ENCODE results near the gene THEMIS. TPM values are rescaled to one million over a fixed set of nuclear protein-coding genes. Genes with fewer than 3 reads are reported as not detected.

THEMIS gene
- total RNA-seq, 1 experiment from 2014 or later, result not detected

DNA sequence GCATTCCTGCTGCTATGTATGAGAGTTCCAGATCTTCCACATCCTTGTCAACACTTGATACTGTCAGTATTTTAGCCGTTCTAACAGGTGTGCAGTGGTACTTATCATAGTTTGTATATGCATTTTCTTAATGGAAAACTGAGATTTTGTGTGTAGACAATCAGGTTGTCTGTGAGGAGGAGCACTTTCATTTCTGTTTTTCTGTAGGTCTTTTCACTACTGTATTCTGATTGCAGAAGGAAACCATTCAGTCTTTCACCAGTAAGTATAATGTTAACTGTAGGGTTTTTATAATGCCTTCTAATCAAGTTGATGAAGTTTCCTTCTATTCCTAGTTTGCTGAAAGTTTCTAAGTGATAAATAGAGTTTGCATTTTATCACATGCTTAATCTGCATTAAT is 216.4 kb downstream of the THEMIS start:
- Histone ChIP-seq H3K27me3 (replicated peaks; ENCODE audit: insufficient read depth, low read depth, low read length, poor library complexity) (no peaks in the 10 kb centered on the region), H3K4me1 (ENCODE audit: insufficient read depth, low read length, poor library complexity, severe bottlenecking) (no peaks in the 10 kb centered on the region), H3K4me3 (ENCODE audit: low read depth, low read length, poor library complexity, severe bottlenecking) (no peak overlapping the region), H3K27ac (ENCODE audit: low read depth, low read length, poor library complexity, severe bottlenecking) (no peak overlapping the region), H3K9me3 (ENCODE audit: low read depth, low read length, poor library complexity, severe bottlenecking) (no peaks in the 10 kb centered on the region), H3K36me3 (ENCODE audit: insufficient read depth, low read length, poor library complexity, severe bottlenecking) (no peaks in the 10 kb centered on the region)
- TF ChIP-seq EZH2 (IDR thresholded peaks at IDR 0.05; ENCODE audit: borderline replicate concordance, low read depth, low read length, poor library complexity, severe bottlenecking), result no peak
- TF ChIP-seq, protein P1, sequence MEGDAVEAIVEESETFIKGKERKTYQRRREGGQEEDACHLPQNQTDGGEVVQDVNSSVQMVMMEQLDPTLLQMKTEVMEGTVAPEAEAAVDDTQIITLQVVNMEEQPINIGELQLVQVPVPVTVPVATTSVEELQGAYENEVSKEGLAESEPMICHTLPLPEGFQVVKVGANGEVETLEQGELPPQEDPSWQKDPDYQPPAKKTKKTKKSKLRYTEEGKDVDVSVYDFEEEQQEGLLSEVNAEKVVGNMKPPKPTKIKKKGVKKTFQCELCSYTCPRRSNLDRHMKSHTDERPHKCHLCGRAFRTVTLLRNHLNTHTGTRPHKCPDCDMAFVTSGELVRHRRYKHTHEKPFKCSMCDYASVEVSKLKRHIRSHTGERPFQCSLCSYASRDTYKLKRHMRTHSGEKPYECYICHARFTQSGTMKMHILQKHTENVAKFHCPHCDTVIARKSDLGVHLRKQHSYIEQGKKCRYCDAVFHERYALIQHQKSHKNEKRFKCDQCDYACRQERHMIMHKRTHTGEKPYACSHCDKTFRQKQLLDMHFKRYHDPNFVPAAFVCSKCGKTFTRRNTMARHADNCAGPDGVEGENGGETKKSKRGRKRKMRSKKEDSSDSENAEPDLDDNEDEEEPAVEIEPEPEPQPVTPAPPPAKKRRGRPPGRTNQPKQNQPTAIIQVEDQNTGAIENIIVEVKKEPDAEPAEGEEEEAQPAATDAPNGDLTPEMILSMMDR (conservative IDR thresholded peaks at IDR 0.05; ENCODE audit: low read depth, low read length), result no peak
- intact Hi-C loops (cut with micrococcal nuclease; ENCODE audit: unreplicated experiment), result no loop called here
- CTCF ChIA-PET, result no interaction called here
- DNase-seq (ENCODE audit: low spot score), result no peak
- no TSS peak for BruUV-seq (replicated peaks)
- POLR2A ChIA-PET (ENCODE audit: low non-redundant PET), result no interaction called here

Data from A673 (cell line).